ENCODE results near the gene SALL1. TPM values are rescaled to one million over a fixed set of nuclear protein-coding genes. Genes with fewer than 3 reads are reported as not detected.
A peak's percentile ranks its signal among the peaks of the same experiment; 100 is the strongest.

The SALL1 gene
- total and polyA plus RNA-seq, 2 of the 4 experiments (the other 2 are of a cell fraction) = 0.90 to 5.2 TPM

GRCh38 chr16:51154271-51155171 is 3.5 kb upstream of the SALL1 start:
- H3K79me1 ChIP-seq (ENCODE audit: low read depth in 1 of 2, low read length in 2 of 2) = peaks cover 9 to 25% of the 10 kb centered on the region in 2 experiments; a peak in 1 of 4 replicates
- H2BK20ac ChIP-seq (ENCODE audit: low read depth, low read length) = no peak overlapping the region; the same call in 1 of the 2 replicates
- H3K23ac ChIP-seq (ENCODE audit: low read depth, low read length) = peak overlapping the region; percentile 40; the same call in 1 of the 2 replicates
- dilution Hi-C loops (cut with HindIII; ENCODE audit: low sequenced_read_pairs, unreplicated experiment) (no loop called here), in situ Hi-C loops (cut with MboI; ENCODE audit: low sequenced_read_pairs) (no loop called here), intact Hi-C loops (cut with micrococcal nuclease) (loop anchor here (5.0 to 10.0 kb wide), 4 partner anchors 170 to 398 kb away; no protein-coding TSS in a partner anchor)
- ChIA-PET CTCF (no interaction called here), POLR2A (ENCODE audit: unreplicated experiment) (interaction anchor here (0.8 kb wide), 1 partner anchor 384 kb away, joined by 3 read pairs; no protein-coding TSS in a partner anchor)
- H3K4me3 ChIP-seq (ENCODE audit: insufficient read depth, low read depth, low read length) = peak overlapping the region; percentile 32
- peak overlapping the region; percentile 80 for H2AFZ ChIP-seq (replicated peaks; ENCODE audit: low read length, poor library complexity)
- 30% methylated on average over 15 of the region's 55 CpGs; no CpG with 5 or more reads in 1 of the 2 experiments for WGBS, 2 experiments (ENCODE audit: extremely low coverage in 2 of 2, insufficient read length in 1 of 2)
- H3K27me3 ChIP-seq (ENCODE audit: control insufficient read depth, insufficient read depth, low read length) = peaks cover 3% of the 10 kb centered on the region; the same call in 1 of the 2 replicates
- H2BK120ac ChIP-seq (ENCODE audit: low read depth, low read length) = peak overlapping the region; percentile 85
- H3K4ac ChIP-seq (ENCODE audit: low read depth, low read length) = peak overlapping the region; percentile 77
- H3K9me3 ChIP-seq (ENCODE audit: control insufficient read depth, insufficient read depth, low read length) = no peaks in the 10 kb centered on the region
- no peak for DNase-seq
- peak overlapping the region; percentile 79 for H3K9ac ChIP-seq (ENCODE audit: low read depth, low read length)
- H4K20me1 ChIP-seq (ENCODE audit: insufficient read depth, low read length) = 0 out of 2 replicates have a peak, but pooled peaks cover 5% of the 10 kb centered on the region
- H2BK5ac ChIP-seq (ENCODE audit: low read depth, low read length, poor library complexity, severe bottlenecking) = peak overlapping the region; percentile 47
- BruUV-seq (replicated peaks) = no TSS peak
- H2AK5ac ChIP-seq (ENCODE audit: low read depth, low read length) = peak overlapping the region; percentile 56
- ATAC-seq (ENCODE audit: low read depth) = no peak
- peaks cover 7% of the 10 kb centered on the region for H3K4me1 ChIP-seq (ENCODE audit: control insufficient read depth, insufficient read depth, low read length)
- H3K14ac ChIP-seq (replicated peaks; ENCODE audit: low read depth, low read length) = peak overlapping the region; percentile 52
- H2BK15ac ChIP-seq (ENCODE audit: low read depth, low read length) = peak overlapping the region; percentile 32; the same call in 1 of the 3 replicates
- peak overlapping the region; percentile 66 for H2AK9ac ChIP-seq (replicated peaks; ENCODE audit: low read depth, low read length, poor library complexity)
- H3K4me2 ChIP-seq (ENCODE audit: low read depth, low read length) = peak overlapping the region; percentile 86
- no peaks in the 10 kb centered on the region for H3K36me3 ChIP-seq (ENCODE audit: control insufficient read depth, insufficient read depth, low read length)
- peak overlapping the region; percentile 50 for H4K91ac ChIP-seq (ENCODE audit: insufficient read depth, low read depth, low read length)
- H3K9me1 ChIP-seq (ENCODE audit: insufficient read depth, low read length) = no peaks in the 10 kb centered on the region; the same call in 1 of the 2 replicates
- H4K8ac ChIP-seq (ENCODE audit: low read depth in 2 of 2, low read length in 2 of 2) = peak overlapping the region; percentile 37 to 52; a peak in 2 of 4 replicates
- TF ChIP-seq MAZ (IDR thresholded peaks at IDR 0.05; ENCODE audit: borderline replicate concordance, low read depth, low read length) (no peak), CEBPB (IDR thresholded peaks at IDR 0.05; ENCODE audit: low read depth, low read length) (no peak)
- TF ChIP-seq, protein P1, sequence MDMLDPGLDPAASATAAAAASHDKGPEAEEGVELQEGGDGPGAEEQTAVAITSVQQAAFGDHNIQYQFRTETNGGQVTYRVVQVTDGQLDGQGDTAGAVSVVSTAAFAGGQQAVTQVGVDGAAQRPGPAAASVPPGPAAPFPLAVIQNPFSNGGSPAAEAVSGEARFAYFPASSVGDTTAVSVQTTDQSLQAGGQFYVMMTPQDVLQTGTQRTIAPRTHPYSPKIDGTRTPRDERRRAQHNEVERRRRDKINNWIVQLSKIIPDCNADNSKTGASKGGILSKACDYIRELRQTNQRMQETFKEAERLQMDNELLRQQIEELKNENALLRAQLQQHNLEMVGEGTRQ (IDR thresholded peaks at IDR 0.05; ENCODE audit: low read depth, low read length) = no peak
- H4K5ac ChIP-seq (ENCODE audit: low read depth, low read length) = peak overlapping the region; percentile 83
- H3K18ac ChIP-seq (ENCODE audit: low read depth, low read length) = peak overlapping the region; percentile 71; the same call in 1 of the 2 replicates
- peak overlapping the region; percentile 90 for H3K27ac ChIP-seq (ENCODE audit: insufficient read depth, low read length)
- H3K56ac ChIP-seq (ENCODE audit: extremely low read depth, insufficient read depth, low read length) = no peak overlapping the region
